ENCODE data around the gene ZSWIM6.

GRCh38 chr5:61471352-61471751, 139.3 kb downstream of the ZSWIM6 start:
- TF ChIP-seq EZH2 (IDR thresholded peaks at IDR 0.05; ENCODE audit: insufficient read depth, low read length) = no peak
- no peak for TF ChIP-seq CTCF (IDR thresholded peaks at IDR 0.05; ENCODE audit: insufficient read depth, low read depth, low read length)
